Measurements from ENCODE around the gene MYH11. TPM values are rescaled to one million over a fixed set of nuclear protein-coding genes. Genes with fewer than 3 reads are reported as not detected.

MYH11 gene
- total RNA-seq, 4 donors from 2014 or later: 13.7 to 139 (median 39.0) TPM

GRCh38 chr16:15781650-15782049 is 75.2 kb downstream of the MYH11 start:
- 91 to 94% methylated on average over 3 of the region's 3 CpGs for WGBS, 2 donors
- TF ChIP-seq CTCF (IDR thresholded peaks at IDR 0.05) (no peak), POLR2A (IDR thresholded peaks at IDR 0.05) (no peak)

GRCh38 chr16:15780805-15781204 is 76.0 kb downstream of the MYH11 start:
- intact Hi-C loops (cut with DNase I; ENCODE audit: low total_unique reads): no loop called here
- TF ChIP-seq POLR2A (IDR thresholded peaks at IDR 0.05): no peak
- no peak for TF ChIP-seq CTCF (IDR thresholded peaks at IDR 0.05)
- DNase-seq (ENCODE audit: low spot score in 2 of 2): no peak
- 92 to 93% methylated on average over 7 of the region's 7 CpGs for WGBS, 2 donors
- H3K4me3 ChIP-seq (ENCODE audit: low read depth, poor library complexity, severe bottlenecking): no peak overlapping the region

More at GRCh38 chr16:15781650-15782049, 75.2 kb downstream of the MYH11 start:
- H3K4me3 ChIP-seq (ENCODE audit: low read depth, poor library complexity, severe bottlenecking): no peak overlapping the region
- no peak for DNase-seq (ENCODE audit: low spot score in 2 of 2)
- intact Hi-C loops (cut with DNase I; ENCODE audit: low total_unique reads): no loop called here

GRCh38 chr16:15779664-15780351 is 77.0 kb downstream of the MYH11 start:
- no peak for DNase-seq (ENCODE audit: low spot score in 2 of 2)
- intact Hi-C loops (cut with DNase I; ENCODE audit: low total_unique reads): no loop called here
- TF ChIP-seq POLR2A (IDR thresholded peaks at IDR 0.05) (no peak), CTCF (IDR thresholded peaks at IDR 0.05) (no peak)
- no peak overlapping the region for H3K4me3 ChIP-seq (ENCODE audit: low read depth, poor library complexity, severe bottlenecking)
- 87 to 92% methylated on average over 8 of the region's 8 CpGs for WGBS, 2 donors

GRCh38 chr16:15778999-15779614 is 77.7 kb downstream of the MYH11 start:
- no peak for TF ChIP-seq POLR2A (IDR thresholded peaks at IDR 0.05)
- no peak for TF ChIP-seq CTCF (IDR thresholded peaks at IDR 0.05)
- 83 to 93% methylated on average over 6 of the region's 6 CpGs for WGBS, 2 donors
- H3K4me3 ChIP-seq (ENCODE audit: low read depth, poor library complexity, severe bottlenecking): no peak overlapping the region
- intact Hi-C loops (cut with DNase I; ENCODE audit: low total_unique reads): no loop called here
- no peak for DNase-seq (ENCODE audit: low spot score in 2 of 2)

GRCh38 chr16:15778204-15778743 is 78.6 kb downstream of the MYH11 start:
- no peak for DNase-seq (ENCODE audit: low spot score in 2 of 2)
- intact Hi-C loops (cut with DNase I; ENCODE audit: low total_unique reads): no loop called here
- 83 to 88% methylated on average over 8 of the region's 8 CpGs for WGBS, 2 donors
- H3K4me3 ChIP-seq (ENCODE audit: low read depth, poor library complexity, severe bottlenecking): no peak overlapping the region
- TF ChIP-seq CTCF (IDR thresholded peaks at IDR 0.05) (no peak), POLR2A (IDR thresholded peaks at IDR 0.05) (no peak)

Data from lower leg skin (tissue), 4 donors.